Natural killer cell treated with Interleukin-12 subunit alpha and Interleukin-12 subunit beta and Interleukin-15 and Interleukin-18, amount 100 ng/mL, for 72 hours (primary cell): ENCODE results near the gene HDAC7. TPM values are rescaled to one million over a fixed set of nuclear protein-coding genes. Genes with fewer than 3 reads are reported as not detected.

Source experiments
- ATAC-seq, 2 donors: fragments of 150-1000 bp; cut with Tn5 transposase in 1 of 2; sonication (Bioruptor Pico), chemical (Tn5 transposase) in 1 of 2; 2 replicates each; pipeline ENCODE4 v1.10.0; 2021
- DNase-seq: peaks from one replicate; pipeline ENCODE4 v3.0.0; 2022; ENCODE audit warnings: low spot score
- H3K27ac Mint-ChIP-seq, 2 donors: 1 replicate in 1 of 2; 2 replicates in 1 of 2; pipeline ENCODE4 v1.8.0; 2022; ENCODE audit warnings: mixed read lengths in 2 of 2, mild to moderate bottlenecking in 1 of 2, moderate library complexity in 1 of 2
- H3K27me3 Mint-ChIP-seq, 2 donors: 1 replicate in 1 of 2; 2 replicates in 1 of 2; pipeline ENCODE4 v1.8.0; 2022; ENCODE audit warnings: mixed read lengths in 2 of 2
- H3K36me3 Mint-ChIP-seq: one replicate; pipeline ENCODE4 v1.8.0; 2022; ENCODE audit warnings: mixed read lengths
- H3K4me1 Mint-ChIP-seq, 2 donors: 1 replicate in 1 of 2; 2 replicates in 1 of 2; pipeline ENCODE4 v1.8.0; 2022; ENCODE audit warnings: low read depth in 2 of 2, mixed read lengths in 2 of 2, mild to moderate bottlenecking in 1 of 2
- H3K4me3 Mint-ChIP-seq: one replicate; pipeline ENCODE4 v1.8.0; 2022; ENCODE audit warnings: mixed read lengths
- H3K9me3 Mint-ChIP-seq: 2 replicates; pipeline ENCODE4 v1.8.0; 2022; ENCODE audit warnings: mixed read lengths
- total RNA-seq, 2 donors: library from RNA; stranded (reverse); gene quantifications; one replicate each; pipeline ENCODE4 v1.2.3, GENCODE V29; 2022

Gene HDAC7
- total RNA-seq, 2 donors from 2014 or later, result 127 to 176 TPM

DNA sequence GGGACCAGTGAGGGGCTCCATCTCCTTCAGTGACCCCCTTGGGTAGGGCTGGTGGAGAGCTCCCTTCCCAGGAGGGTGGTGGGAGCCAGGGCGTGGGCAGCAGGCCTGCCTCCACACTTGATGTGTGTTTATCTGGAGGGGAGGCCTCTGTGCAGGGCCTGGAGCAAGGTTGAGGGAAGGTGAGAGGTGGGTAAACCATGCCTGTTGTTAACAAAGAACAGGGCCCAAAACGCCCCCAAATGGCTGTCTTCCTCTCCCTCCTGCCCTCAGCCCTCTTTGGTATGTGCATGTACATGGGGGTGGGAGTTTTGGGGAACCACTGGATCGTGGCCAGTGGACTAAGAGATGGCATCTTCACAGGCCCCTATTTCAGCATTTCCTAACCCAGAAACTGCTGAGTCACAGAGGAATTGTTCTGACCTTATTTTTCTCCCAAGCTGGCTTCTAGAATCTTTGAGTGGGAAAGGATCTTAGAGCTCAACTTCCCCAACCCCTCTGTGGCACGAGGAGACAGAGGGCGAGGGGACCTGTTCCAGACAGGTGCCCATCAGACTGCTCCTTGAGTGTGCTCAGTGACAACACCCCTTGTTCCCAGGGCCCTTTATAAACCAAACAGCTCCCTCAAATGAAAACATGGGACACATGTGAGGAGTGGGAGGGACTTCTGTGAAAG is 43.1 kb downstream of the HDAC7 start:
- Mint-ChIP-seq H3K36me3 (no peaks in the 10 kb centered on the region), H3K27ac (peak overlapping the region; percentile 22 to 78), H3K4me1 (peaks cover 28 to 30% of the 10 kb centered on the region in 2 donors), H3K27me3 (peaks cover 0 to 3% of the 10 kb centered on the region in 2 donors), H3K4me3 (no peak overlapping the region), H3K9me3 (no peaks in the 10 kb centered on the region)
- ATAC-seq (no peak), DNase-seq (no peak)

GRCh38 chr12:47775100-47775911 is 44.4 kb downstream of the HDAC7 start:
- Mint-ChIP-seq H3K4me3 (peak overlapping the region; percentile 14), H3K9me3 (no peaks in the 10 kb centered on the region), H3K36me3 (no peaks in the 10 kb centered on the region), H3K27me3 (peaks cover 0 to 3% of the 10 kb centered on the region in 2 donors), H3K27ac (peak overlapping the region; percentile 22 to 78), H3K4me1 (peaks cover 28 to 30% of the 10 kb centered on the region in 2 donors)
- no peak for DNase-seq
- ATAC-seq, result no peak

DNA sequence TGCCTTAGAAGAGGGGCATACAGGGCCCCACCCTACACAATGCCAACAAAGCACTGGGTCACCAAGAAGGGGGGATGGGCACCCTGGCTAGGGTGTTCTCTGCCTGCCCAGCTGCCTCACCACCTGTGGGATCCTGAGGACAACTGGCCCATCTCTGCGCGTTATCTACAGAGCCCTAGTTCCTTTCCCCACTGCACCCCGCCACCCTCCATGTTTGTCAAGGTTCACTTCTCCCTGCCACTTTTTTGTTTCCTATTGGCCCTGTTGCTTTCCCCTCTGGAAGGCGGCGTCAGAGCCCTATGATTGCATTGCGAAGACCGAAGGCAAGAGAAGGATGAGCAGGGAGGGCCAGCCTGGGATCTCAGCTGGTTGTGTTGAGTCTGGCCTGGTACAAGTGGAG is 45.0 kb downstream of the HDAC7 start:
- ATAC-seq, result no peak
- H3K27ac Mint-ChIP-seq, result peak overlapping the region; percentile 22 to 78

GRCh38 chr12:47773858-47774580 is 45.7 kb downstream of the HDAC7 start:
- no peaks in the 10 kb centered on the region for H3K36me3 Mint-ChIP-seq
- H3K4me3 Mint-ChIP-seq, result peak overlapping the region; percentile 83
- no peak for DNase-seq
- H3K4me1 Mint-ChIP-seq, result peaks cover 25% of the 10 kb centered on the region in 2 donors
- H3K27ac Mint-ChIP-seq, result peak overlapping the region; percentile 22 to 80
- peaks cover 0 to 3% of the 10 kb centered on the region in 2 donors for H3K27me3 Mint-ChIP-seq
- peak in 1 of 2 donors; percentile 3 for ATAC-seq
- H3K9me3 Mint-ChIP-seq, result no peaks in the 10 kb centered on the region

More for the DNA sequence above, 45.0 kb downstream of the HDAC7 start:
- Mint-ChIP-seq H3K9me3 (no peaks in the 10 kb centered on the region), H3K36me3 (no peaks in the 10 kb centered on the region), H3K27me3 (peaks cover 0 to 3% of the 10 kb centered on the region in 2 donors), H3K4me3 (peak overlapping the region; percentile 83), H3K4me1 (peaks cover 28 to 30% of the 10 kb centered on the region in 2 donors)
- no peak for DNase-seq

- Mint-ChIP-seq H3K4me1 (peaks cover 23 to 24% of the 10 kb centered on the region in 2 donors), H3K4me3 (peak within 1 kb of the TSS; percentile 83), H3K9me3 (no peaks in the 10 kb centered on the region), H3K27ac (peak within 1 kb of the TSS; percentile 53 to 80), H3K36me3 (no peaks in the 10 kb centered on the region), H3K27me3 (peaks cover 0 to 3% of the 10 kb centered on the region in 2 donors)
- DNase-seq (peak; percentile 79), ATAC-seq (peak; percentile 89 to 91)
These were observed 46.4 kb downstream of the HDAC7 start, which contains the start of gene SLC48A1 for GRCh38 chr12:47773062-47773857. TSS of gene SLC48A1 (plus strand) at chr12:47773238. CDS start at chr12:47773305, 67 bp downstream.

DNA sequence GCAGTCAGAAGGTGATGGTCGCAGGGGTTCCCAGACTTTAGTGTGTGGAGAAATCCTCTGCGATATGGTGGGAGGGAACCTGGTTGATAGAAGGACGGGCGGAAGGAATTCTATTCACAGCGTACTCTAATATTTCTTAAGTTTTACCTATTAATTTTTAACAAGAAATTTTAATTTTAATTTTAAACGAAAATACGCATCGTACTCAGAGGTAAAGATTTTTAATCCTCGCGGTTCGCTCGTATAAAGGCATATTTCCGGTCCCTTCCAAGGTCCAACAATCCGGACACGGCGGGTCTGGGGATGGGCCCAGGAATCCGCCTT is 47.0 kb downstream of the HDAC7 start:
- peak overlapping the region; percentile 53 to 74 for H3K27ac Mint-ChIP-seq

DNA sequence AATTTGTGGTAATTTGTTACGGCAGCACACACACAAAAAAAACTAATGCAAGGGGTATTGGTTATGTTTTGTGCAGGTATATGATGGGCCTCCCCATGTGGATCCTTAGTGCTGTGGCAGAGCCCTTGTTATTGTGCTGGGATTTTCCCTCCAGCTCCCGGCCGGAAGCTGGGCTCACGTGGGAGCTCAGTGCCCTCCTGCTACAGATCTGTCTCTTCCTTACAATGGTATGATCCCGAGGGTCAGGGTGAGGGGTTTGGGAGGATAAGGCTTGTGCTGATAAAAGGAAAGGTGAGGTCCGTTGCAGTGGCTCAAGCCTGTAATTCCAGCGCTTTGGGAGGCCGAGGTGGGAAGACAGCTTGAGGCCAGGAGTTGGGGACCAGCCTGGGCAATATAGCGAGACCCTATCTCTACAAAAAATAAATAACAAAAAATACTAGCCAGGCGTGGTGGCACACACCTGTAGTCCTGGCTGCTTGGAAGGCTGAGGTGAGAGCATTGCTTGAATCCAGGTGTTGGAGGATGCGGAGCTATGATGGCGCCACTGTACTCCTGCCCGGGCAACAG is 47.5 kb downstream of the HDAC7 start:
- H3K9me3 Mint-ChIP-seq, result no peaks in the 10 kb centered on the region
- H3K4me3 Mint-ChIP-seq, result peak overlapping the region; percentile 79

More for the DNA sequence above, 47.0 kb downstream of the HDAC7 start:
- Mint-ChIP-seq H3K4me3 (peak overlapping the region; percentile 79), H3K27me3 (peaks cover 0 to 3% of the 10 kb centered on the region in 2 donors), H3K4me1 (peaks cover 19 to 21% of the 10 kb centered on the region in 2 donors), H3K9me3 (no peaks in the 10 kb centered on the region), H3K36me3 (no peaks in the 10 kb centered on the region)
- ATAC-seq (no peak), DNase-seq (no peak)

DNA sequence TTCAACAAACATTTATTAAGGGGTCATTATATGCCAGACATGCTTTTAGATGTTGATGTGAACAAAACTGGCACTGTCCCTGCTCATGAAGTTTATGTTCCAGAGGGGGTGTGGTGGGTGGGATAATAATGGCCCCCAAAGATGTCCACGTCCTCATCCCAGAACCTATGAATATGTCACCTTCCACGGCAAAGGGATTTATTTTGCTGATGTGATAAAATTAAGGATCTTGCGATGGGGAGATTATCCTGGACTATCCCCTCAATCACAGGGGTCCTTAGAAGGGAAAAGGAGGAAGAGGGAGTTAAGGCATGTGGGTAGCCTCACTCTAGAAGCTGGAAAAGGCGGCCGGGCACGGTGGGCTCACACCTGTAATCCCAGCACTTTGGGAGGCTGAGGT is 48.4 kb downstream of the HDAC7 start:
- H3K36me3 Mint-ChIP-seq, result no peaks in the 10 kb centered on the region
- no peak for ATAC-seq
- DNase-seq, result no peak
- peaks cover 0 to 7% of the 10 kb centered on the region in 2 donors for H3K27me3 Mint-ChIP-seq
- H3K4me1 Mint-ChIP-seq, result peaks cover 17 to 19% of the 10 kb centered on the region in 2 donors
- H3K4me3 Mint-ChIP-seq, result no peak overlapping the region
- H3K27ac Mint-ChIP-seq, result no peak overlapping the region
- H3K9me3 Mint-ChIP-seq, result no peaks in the 10 kb centered on the region

More for the DNA sequence above, 47.5 kb downstream of the HDAC7 start:
- Mint-ChIP-seq H3K27ac (peak overlapping the region; percentile 53 to 74), H3K36me3 (no peaks in the 10 kb centered on the region), H3K4me1 (peaks cover 17 to 19% of the 10 kb centered on the region in 2 donors), H3K27me3 (peaks cover 0 to 7% of the 10 kb centered on the region in 2 donors)
- no peak for ATAC-seq
- no peak for DNase-seq

GRCh38 chr12:47770086-47770726 is 49.5 kb downstream of the HDAC7 start:
- H3K36me3 Mint-ChIP-seq, result no peaks in the 10 kb centered on the region
- no peak overlapping the region for H3K4me3 Mint-ChIP-seq
- H3K9me3 Mint-ChIP-seq, result no peaks in the 10 kb centered on the region
- ATAC-seq, result no peak
- H3K4me1 Mint-ChIP-seq, result peaks cover 14 to 15% of the 10 kb centered on the region in 2 donors
- no peak overlapping the region for H3K27ac Mint-ChIP-seq
- H3K27me3 Mint-ChIP-seq, result peaks cover 0 to 7% of the 10 kb centered on the region in 2 donors
- no peak for DNase-seq

DNA sequence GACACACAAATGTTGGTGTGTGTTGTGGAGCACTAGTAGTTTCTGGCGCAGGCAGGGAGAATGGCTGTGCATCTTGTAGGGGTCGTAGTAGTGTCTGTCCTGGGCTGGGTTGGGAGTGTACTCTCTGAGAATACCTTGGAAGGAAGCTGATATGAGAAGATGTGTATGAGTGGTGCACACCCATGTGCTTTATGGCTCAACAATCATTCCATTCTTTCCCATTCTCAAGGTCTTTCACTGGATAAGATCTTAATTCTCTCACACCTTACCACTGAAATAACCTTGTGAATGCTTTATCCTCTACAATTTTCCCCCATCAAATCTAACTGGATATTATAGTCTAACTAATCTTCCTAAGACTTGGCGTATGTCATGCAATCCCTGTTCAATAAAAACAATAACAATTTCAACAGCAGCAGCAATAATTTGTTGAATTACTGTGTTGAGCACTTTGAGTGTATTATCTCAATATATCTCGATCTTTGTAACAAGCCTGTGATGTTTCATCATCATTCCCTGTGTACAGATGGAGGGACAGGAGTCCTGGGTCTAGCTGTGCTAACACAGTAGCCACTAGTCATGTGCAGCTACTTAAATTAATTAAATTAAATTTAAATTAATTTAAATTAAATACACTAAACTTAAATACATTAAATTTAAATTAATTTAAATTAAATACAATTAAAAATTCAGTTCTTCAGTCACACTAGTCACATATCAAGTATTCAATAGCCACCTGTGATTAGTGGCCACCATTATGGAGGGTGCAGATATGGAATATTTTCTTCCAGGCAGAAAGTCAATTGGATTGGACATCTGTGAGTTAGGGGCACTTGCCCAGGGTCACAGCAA is 50.2 kb downstream of the HDAC7 start:
- DNase-seq (no peak), ATAC-seq (no peak)
- H3K9me3 Mint-ChIP-seq, result no peaks in the 10 kb centered on the region
- H3K4me3 Mint-ChIP-seq, result no peak overlapping the region
- no peak overlapping the region for H3K27ac Mint-ChIP-seq
- no peaks in the 10 kb centered on the region for H3K36me3 Mint-ChIP-seq
- peaks cover 8 to 11% of the 10 kb centered on the region in 2 donors for H3K4me1 Mint-ChIP-seq
- peaks cover 0 to 7% of the 10 kb centered on the region in 2 donors for H3K27me3 Mint-ChIP-seq

DNA sequence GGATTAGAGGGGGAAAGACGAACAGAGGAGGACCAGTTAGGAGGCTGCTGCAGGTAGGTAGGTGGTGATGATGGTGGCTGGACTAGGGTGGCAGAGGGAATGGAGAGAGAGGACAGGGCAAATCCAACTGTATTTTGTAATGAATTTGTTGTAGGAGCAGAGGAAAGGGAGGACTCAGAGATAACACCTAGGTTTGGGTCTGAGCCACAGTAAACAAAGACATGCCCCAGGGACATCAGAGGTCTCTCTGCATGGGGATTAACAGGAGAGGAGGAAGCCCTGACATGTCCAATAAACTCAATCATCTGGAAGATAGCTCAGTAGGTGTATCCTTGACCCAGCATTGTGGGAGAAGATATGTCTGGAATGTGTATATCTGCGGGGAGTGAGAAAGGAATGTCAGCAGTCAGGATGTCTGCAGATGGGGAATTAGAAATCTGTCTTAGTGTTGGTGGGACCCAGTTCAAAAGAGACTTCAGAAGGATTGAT is 51.3 kb downstream of the HDAC7 start:
- DNase-seq, result no peak
- no peaks in the 10 kb centered on the region for H3K9me3 Mint-ChIP-seq
- H3K36me3 Mint-ChIP-seq, result no peaks in the 10 kb centered on the region
- peaks cover 5% of the 10 kb centered on the region in 2 donors for H3K4me1 Mint-ChIP-seq
- peaks cover 0 to 7% of the 10 kb centered on the region in 2 donors for H3K27me3 Mint-ChIP-seq
- ATAC-seq, result no peak
- no peak overlapping the region for H3K27ac Mint-ChIP-seq
- H3K4me3 Mint-ChIP-seq, result no peak overlapping the region
